ENCODE results near the gene NID1.

GRCh38 chr1:236085545-236086159, 20.8 kb upstream of the NID1 start:
- TF ChIP-seq CTCF (IDR thresholded peaks at IDR 0.05; ENCODE audit: extremely low read depth in 1 of 2, insufficient read depth in 1 of 2, low read depth in 1 of 2, low read length in 2 of 2) (no peak), JUN (IDR thresholded peaks at IDR 0.05; ENCODE audit: borderline replicate concordance, insufficient read depth, insufficient read length, low read depth) (no peak), POLR2A (IDR thresholded peaks at IDR 0.05; ENCODE audit: low read depth, low read length) (no peak)

Data from endothelial cell of umbilical vein (primary cell).